ENCODE results near the gene GNPNAT1.

DNA sequence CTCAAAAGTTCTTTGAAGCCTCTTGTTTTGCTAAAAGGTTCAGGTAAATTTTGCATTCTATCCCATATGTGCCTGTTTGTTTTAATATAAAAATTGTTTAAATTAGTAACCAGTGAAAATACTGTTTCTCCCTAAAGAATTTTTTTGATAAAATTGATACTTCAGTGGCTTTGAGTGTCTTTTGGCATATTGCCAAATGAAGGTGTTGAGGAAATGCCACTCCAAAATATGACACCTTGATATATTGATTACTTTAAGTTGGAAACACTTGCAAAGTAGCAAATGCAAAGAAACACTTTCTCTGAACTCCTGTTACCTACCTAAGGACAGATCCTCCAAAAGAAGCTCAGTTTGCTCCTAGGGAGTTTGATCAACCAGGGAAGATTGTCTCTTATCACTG, 53.0 kb downstream of the GNPNAT1 start:
- TF ChIP-seq, protein P1, sequence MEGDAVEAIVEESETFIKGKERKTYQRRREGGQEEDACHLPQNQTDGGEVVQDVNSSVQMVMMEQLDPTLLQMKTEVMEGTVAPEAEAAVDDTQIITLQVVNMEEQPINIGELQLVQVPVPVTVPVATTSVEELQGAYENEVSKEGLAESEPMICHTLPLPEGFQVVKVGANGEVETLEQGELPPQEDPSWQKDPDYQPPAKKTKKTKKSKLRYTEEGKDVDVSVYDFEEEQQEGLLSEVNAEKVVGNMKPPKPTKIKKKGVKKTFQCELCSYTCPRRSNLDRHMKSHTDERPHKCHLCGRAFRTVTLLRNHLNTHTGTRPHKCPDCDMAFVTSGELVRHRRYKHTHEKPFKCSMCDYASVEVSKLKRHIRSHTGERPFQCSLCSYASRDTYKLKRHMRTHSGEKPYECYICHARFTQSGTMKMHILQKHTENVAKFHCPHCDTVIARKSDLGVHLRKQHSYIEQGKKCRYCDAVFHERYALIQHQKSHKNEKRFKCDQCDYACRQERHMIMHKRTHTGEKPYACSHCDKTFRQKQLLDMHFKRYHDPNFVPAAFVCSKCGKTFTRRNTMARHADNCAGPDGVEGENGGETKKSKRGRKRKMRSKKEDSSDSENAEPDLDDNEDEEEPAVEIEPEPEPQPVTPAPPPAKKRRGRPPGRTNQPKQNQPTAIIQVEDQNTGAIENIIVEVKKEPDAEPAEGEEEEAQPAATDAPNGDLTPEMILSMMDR (conservative IDR thresholded peaks at IDR 0.05; ENCODE audit: low read depth, low read length) = no peak
- no peak for TF ChIP-seq EZH2 (IDR thresholded peaks at IDR 0.05; ENCODE audit: low read length, unreplicated experiment)

All from PC-3 (cell line).